Activated naive CD4-positive, alpha-beta T cell treated with anti-CD3 and anti-CD28 coated beads, Interleukin-2, amount 50 U/mL, for 72 hours (primary cell): ENCODE measurements around the gene HMGN3. TPM values are rescaled to one million over a fixed set of nuclear protein-coding genes. Genes with fewer than 3 reads are reported as not detected.

ENCODE experiments used
- ATAC-seq, 2 donors: fragments of 150-1000 bp; cut with Tn5 transposase; 2 replicates each; pipeline ENCODE4 v1.10.0; 2021; ENCODE audit warnings: mild to moderate bottlenecking in 2 of 2, moderate library complexity in 2 of 2
- DNase-seq, 2 donors: peaks; one replicate each; pipeline ENCODE4 v3.0.0; 2021 to 2022; ENCODE audit warnings: low spot score in 2 of 2
- H3K27ac Mint-ChIP-seq, 2 donors: one replicate each; pipeline ENCODE4 v1.8.0; 2022; ENCODE audit warnings: mild to moderate bottlenecking in 2 of 2, mixed read lengths in 2 of 2
- H3K36me3 Mint-ChIP-seq, 2 donors: one replicate each; pipeline ENCODE4 v1.8.0; 2022; ENCODE audit warnings: mixed read lengths in 2 of 2
- H3K9me3 Mint-ChIP-seq, 2 donors: one replicate each; pipeline ENCODE4 v1.8.0; 2022; ENCODE audit warnings: mixed read lengths in 2 of 2
- total RNA-seq, 2 donors: library from RNA; stranded (reverse); gene quantifications; one replicate each; pipeline ENCODE4 v1.2.3, GENCODE V29; 2022

Gene HMGN3
- total RNA-seq, 2 donors from 2014 or later = 49.8 to 57.0 TPM

- DNase-seq (no peak), ATAC-seq (no peak)
- no peak overlapping the region for H3K27ac Mint-ChIP-seq
- H3K9me3 Mint-ChIP-seq = no peaks in the 10 kb centered on the region
- H3K36me3 Mint-ChIP-seq = no peaks in the 10 kb centered on the region
Observed at GRCh38 chr6:79167931-79168694, 66.4 kb downstream of the HMGN3 start.

- ATAC-seq (no peak), DNase-seq (no peak)
- H3K27ac Mint-ChIP-seq = no peak overlapping the region
Observed at GRCh38 chr6:79159846-79160245, 74.6 kb downstream of the HMGN3 start.

GRCh38 chr6:79158856-79159516 lies 75.5 kb downstream of the HMGN3 start:
- Mint-ChIP-seq H3K9me3 (peaks cover 0 to 4% of the 10 kb centered on the region in 2 donors), H3K27ac (no peak overlapping the region), H3K36me3 (peaks cover 0 to 7% of the 10 kb centered on the region in 2 donors)
- no peak for DNase-seq
- no peak for ATAC-seq

More at GRCh38 chr6:79159846-79160245, 74.6 kb downstream of the HMGN3 start:
- peaks cover 0 to 4% of the 10 kb centered on the region in 2 donors for H3K9me3 Mint-ChIP-seq
- H3K36me3 Mint-ChIP-seq = peaks cover 0 to 7% of the 10 kb centered on the region in 2 donors

- H3K9me3 Mint-ChIP-seq = peaks cover 0 to 4% of the 10 kb centered on the region in 2 donors
- DNase-seq = no peak
- no peak for ATAC-seq
- peaks cover 0 to 7% of the 10 kb centered on the region in 2 donors for H3K36me3 Mint-ChIP-seq
- no peak overlapping the region for H3K27ac Mint-ChIP-seq
Observed at GRCh38 chr6:79157961-79158644, 76.4 kb downstream of the HMGN3 start.

- no peak for DNase-seq
- Mint-ChIP-seq H3K27ac (no peak overlapping the region), H3K36me3 (no peaks in the 10 kb centered on the region), H3K9me3 (no peaks in the 10 kb centered on the region)
- ATAC-seq = no peak
Observed at GRCh38 chr6:79152269-79152737, 82.2 kb downstream of the HMGN3 start.

Other genes starting within 250 kb of the HMGN3 start
- 10 to 100 TPM; 26.8 to 37.8 TPM for gene PHIP, start 156.4 kb downstream of the HMGN3 start, total RNA-seq